ENCODE measurements around the gene ARHGAP26.
A peak's percentile ranks its signal among the peaks of the same experiment; 100 is the strongest.

ARHGAP26 gene

DNA sequence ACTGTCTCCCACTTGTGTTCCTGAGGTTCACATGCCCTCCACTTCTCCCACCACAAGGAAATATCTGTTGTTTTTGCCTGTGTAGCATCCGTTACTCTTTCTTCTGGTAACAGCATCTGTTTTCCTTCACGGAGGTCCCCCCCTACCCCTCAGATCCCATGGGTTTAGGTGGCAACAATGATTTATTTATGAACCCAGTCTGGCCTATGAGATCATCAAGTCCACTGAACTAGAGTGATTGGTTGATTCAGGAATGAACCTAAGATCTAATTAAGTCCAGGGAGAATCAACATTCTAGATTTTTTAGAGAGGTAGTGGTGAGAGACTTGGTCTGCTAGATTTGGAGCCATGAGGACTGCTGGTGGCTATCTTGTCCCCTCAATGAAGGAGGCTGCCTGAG, 466.5 kb downstream of the ARHGAP26 start:
- no peak for DNase-seq

DNA sequence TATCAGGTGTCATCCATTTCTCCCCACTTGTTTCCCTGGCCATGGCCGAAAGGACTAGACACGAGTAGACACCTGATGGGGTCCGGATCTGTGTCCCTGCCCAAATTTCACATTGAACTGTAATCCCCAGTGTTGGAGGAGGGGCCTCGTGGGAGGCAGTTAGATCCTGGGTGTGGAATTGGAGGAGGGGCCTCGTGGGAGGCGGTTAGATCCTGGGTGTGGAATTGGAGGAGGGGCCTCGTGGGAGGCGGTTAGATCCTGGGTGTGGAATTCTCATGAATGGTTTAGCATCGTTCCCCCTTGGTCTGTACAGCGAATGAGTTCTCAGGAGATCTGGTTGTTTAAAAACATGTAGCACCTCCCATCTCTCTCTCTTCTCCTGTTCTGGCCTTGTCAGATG, 467.5 kb downstream of the ARHGAP26 start:
- no peak for DNase-seq

DNA sequence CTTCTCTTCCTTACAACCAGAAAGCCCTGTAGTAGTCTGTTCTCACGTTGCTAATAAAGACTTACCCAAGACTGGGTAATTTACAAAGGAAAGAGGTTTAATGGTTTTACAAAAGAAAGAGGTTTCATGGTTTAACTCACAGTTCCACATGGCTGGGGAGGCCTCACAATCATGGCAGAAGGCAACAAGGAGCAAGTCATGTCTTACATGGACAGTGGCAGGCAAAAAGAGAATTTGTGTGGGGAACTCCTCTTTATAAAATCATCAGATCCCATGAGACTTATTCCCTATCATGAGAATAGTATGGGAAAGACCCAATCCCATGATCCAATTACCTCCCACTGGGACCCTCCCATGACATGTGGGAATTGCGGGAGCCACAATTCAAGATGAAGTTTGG, 468.4 kb downstream of the ARHGAP26 start:
- DNase-seq, result no peak

DNA sequence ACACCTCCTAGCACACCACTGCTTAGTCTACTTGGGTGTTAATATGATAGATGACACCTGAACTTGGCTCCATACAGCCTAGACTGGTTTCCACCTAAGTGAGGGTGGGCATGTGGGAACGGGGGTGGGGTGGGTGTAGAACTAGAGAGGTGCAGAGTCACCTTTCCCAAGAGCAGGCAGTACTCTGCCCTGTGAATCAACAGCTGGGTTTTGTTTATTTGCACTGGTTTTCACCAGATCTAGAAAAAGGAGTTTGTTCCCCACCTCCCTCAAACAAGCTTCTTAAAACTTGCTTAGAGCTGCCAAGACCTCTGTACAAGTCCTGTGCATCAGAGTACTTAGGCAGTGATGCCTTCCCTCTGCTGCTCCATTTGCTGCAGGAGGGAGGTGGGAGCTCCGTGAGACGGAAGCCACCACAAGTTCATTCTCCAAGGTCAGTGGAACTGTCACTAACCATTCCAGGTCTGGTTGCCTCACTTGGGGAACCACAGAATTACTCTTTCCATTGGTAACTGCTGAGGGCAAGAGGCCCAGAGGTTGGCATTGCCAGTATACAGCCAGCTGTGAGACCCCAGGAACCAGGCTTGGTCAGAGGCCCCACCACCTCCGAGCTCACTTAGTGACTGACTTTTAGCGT, 469.8 kb downstream of the ARHGAP26 start:
- DNase-seq, result no peak

DNA sequence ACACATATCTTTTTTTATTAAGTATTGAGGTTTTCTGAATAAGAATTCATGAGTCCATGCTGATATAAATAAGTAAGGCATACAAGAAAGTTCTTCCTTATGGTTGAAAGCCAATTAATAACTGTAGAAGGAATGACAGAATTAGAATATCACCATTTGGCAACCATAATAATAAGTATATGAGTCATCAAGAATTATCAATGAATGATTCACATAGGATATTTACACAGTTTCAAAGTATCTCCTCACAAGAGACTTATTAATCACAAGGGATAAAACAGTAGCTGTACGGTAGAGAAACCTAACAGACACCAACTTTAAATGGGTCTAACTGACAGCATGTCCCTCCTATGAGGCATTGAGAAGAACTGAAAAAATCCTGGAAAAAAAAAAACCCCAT, 471.7 kb downstream of the ARHGAP26 start:
- DNase-seq, result no peak

DNA sequence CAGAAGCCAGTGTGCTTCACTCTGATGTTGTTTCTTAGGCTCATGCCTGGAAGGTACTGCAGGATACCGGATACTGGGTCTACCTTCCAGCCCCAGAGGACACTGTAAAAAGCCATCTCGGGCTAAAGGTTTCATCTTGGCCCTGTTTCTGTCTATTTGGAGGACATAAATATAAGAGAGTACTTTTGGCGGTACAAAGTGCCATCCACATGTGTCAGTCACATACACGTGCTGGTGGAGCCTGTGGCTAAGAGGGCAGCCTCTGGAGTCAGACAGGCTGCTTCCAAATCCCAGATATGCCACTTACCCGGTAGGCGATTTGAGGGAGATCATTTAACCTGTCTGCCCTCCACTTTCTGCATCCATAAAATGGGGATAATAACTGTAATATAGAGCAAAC, 472.9 kb downstream of the ARHGAP26 start:
- DNase-seq, result no peak

DNA sequence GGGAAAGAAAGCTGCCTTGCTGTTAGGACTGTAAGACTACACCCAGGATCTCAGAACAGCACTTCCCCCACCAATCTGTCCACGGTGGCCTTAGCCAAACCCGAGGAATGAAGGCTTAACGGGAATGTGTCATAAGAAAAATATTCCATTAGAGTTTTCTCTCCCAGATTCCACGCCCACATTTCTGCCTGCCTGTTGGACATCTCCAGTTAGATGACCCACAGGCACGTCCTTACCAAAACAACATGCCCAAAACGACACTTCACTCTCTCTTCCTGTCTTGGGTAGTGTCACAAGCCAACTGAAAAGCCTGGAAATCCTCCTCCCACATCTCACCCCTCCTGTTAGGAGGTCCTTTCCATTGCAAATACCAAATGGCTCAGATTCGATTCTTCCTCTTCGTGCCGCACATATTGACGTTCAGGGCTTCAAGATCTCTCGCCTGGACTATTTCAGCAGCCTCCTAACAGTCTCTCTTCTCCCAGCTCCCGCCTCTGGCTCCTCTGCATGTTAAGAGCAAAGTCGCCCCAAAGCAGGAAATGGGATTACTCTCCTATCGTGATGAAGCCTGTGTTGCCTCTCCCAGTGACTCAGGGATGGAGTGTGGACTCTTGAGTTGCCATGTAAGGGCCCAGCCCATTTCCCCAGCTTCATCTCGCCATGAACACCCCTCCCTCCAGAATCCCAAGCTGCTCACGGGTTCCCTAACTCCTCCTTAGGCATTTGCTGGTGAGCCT, 474.0 kb downstream of the ARHGAP26 start:
- DNase-seq, result peak in 1 of 2 experiments; percentile 28

DNA sequence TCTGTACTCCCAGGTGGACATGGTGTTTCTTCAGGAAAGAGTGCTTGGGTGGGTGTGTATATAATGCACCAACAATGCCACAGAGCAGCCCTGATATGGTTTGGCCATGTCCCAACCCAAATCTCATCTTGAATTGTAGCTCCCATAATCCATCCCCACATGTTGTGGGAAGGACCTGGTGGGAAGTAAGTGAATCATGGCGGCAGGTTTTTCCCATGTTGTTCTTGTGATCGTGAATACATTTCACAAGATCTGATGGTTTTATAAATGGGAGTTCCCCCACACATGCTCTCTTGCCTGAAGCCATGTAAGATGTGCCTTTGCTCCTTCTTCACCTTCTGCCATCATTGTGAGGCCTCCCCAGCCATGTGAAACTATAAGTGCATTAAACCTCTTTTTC, 474.8 kb downstream of the ARHGAP26 start:
- peak in 1 of 2 experiments; percentile 4 for DNase-seq

DNA sequence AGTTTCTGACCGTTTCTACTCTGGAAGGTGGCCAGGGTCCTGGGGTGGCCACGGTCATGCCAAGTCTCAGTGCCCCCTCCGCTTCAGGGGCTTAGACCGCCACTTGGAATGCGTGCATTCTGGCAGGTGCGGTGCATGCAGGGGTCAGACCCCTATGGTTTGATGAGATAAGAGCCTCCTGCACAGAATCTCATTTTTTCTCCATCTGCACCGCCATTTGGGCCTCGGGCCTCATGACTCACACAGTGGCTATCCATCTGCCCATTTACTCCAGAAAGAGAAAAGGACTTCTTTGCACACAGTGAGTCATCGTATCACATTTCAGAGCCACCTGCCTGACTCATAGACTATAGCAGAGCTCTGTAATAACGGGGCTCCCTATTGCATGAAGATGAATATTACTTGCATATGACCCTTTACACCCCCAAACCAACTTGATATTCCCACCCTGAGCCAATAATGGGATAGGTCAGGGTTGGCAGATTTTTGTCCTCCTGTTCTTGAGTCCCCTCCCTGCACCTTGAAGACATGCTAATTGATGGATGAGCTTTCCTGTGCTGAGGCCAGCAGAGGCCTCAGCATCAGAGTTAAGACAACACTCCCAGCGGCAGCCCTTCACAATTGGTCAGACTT, 475.9 kb downstream of the ARHGAP26 start:
- DNase-seq, result peak; percentile 95 to 98

DNA sequence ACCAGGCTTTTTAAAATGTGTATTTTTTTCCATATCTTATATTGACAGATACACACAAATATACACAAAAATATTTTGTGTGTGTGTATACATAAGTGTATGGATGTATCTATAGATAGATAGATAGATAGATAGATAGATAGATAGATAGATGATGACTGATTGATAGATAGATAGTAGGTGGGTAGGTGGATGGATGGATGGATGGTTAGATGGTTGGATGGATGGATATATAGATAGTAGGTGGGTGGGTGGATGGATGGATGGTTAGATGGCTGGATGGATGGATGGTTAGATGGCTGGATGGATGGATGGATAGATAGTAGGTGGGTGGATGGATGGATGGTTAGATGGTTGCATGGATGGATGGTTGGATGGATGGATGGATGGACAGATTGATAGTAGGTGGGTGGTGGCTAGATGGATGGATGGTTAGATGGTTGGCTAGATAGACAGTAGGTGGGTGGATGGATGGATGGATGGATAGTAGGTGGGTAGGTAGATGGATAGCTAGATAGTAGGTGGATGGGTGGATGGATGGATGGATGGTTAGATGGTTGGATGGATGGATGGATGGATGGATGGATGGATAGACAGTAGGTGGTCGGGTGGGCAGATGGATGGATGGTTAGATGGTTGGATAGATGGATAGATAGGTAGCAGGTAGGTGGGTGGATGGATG, 477.1 kb downstream of the ARHGAP26 start:
- DNase-seq, result no peak

DNA sequence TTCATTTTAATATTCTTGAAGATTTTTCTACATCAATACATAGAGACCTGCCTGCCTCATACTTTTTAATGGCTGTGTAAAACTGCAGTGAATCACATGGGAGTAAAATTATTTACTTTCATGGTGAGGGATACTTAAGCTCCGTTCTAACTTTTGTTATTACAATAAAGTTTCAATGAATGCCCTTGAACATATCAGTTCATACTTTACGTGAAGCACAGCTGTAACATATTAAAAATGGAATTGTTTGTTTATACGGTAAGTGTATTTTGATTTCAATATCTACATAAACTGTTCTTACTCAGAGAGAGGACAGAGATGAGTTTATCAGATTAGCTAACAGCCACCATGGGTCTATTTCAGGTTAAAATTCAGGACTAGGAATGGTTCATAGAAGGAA, 478.2 kb downstream of the ARHGAP26 start:
- DNase-seq, result no peak

DNA sequence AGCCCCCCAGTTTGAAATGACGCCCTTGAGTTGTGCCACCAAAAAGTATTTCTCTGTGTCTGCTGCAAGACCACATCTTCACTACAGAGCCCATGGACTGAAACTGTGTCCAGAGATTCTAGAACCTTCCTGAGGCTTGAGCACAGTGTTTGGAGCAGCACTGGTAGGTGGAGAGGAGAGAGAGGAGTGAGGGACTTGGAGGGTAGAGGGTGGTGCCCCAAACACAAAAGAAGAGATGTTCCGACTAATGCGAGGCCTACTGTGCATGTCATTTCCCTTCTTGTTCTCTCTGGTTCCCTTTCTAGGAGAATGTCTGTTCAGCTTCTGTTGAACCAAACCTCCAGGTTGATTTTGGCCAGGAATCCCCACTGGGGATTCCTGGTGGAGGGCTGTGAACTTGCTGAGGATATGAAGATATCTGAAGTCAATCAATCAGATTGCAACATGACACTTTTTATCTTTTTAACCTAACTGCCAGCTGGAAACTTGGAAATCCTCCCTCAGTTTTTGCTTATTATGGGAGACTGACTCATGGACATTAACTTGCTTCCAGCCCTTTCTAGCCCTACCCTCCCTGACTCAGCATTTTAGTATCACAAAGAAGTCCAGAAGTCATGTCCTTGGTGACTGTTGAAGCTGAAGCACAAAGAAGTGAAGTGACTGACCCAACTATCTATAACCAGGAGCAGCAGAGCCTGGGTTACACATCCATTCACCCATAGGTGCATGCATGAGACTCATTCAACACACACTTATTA, 478.8 kb downstream of the ARHGAP26 start:
- DNase-seq, result no peak

DNA sequence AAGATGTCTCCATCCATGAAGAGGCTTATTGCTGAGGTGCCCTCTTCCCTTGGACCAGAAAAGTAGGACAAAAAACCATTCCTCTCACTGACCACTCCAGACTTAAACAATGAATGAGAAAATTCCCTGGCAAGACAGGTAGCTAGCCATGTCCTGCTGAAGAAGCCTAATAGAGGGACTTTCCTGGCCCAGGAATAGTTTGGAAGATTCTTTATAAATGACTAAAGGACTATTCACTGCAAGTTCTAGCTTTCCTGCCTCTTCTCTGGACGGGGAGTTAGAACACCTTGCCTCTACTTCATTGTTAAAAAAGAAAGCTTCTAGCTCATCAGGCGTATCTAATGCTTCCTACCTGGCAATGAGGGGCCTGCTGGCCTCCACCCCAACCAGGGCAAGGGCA, 479.7 kb downstream of the ARHGAP26 start:
- DNase-seq, result no peak

DNA sequence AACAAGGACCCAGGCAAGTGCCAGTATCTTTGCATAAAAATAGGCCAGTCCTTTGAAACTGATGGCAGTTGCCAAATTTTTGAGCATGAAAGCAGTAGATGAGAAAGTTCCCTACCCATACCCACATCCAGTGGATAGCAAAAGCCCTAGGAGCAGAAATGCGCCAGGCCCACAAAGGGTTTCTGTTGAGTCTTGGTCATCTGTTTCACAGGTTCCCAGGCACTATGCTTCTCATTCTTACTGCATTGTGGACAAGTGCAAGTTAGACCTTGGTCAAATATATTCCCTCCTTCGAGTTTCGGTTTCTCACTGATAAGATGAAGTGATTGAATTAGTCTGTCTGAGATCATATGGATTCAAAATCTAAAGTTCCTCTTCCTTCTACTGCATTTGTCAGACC, 481.0 kb downstream of the ARHGAP26 start:
- DNase-seq, result no peak

DNA sequence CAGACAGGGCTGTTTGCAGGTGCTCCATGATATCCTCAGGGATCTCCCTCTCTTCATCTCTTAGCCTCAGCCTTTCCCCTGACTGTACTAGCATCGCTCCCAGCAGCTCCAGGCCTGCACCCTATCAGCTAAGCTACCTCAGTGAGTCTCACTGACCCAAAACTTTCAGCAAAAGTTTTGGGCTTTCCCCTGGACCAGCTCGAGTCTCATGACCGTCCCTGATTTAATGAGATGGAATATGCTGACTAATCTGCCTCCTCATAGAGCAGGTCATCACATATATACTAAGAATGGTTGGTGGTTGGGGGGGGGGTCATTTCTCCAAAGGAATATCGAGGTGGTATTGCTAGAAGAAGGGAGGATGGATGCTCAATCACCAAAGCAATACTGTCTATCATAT, 481.8 kb downstream of the ARHGAP26 start:
- DNase-seq, result no peak

DNA sequence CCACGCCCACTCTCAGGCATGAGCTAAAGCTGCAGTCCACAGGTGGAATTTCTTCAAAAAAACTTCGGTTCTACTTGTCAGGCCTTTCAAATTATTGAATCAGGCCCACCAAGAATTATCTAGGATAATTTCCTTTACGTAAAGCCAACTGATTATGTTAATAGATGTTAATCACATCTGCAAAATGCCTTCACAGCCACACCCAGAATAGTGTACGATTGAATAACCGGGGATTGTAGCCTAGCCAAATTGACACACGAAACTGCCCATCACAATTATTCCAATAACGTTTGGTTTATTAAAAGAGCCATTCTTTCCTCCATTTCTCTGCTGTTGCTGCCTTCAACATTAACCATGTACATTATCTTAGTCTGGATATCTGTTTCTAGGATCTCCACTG, 484.6 kb downstream of the ARHGAP26 start:
- DNase-seq, result no peak

DNA sequence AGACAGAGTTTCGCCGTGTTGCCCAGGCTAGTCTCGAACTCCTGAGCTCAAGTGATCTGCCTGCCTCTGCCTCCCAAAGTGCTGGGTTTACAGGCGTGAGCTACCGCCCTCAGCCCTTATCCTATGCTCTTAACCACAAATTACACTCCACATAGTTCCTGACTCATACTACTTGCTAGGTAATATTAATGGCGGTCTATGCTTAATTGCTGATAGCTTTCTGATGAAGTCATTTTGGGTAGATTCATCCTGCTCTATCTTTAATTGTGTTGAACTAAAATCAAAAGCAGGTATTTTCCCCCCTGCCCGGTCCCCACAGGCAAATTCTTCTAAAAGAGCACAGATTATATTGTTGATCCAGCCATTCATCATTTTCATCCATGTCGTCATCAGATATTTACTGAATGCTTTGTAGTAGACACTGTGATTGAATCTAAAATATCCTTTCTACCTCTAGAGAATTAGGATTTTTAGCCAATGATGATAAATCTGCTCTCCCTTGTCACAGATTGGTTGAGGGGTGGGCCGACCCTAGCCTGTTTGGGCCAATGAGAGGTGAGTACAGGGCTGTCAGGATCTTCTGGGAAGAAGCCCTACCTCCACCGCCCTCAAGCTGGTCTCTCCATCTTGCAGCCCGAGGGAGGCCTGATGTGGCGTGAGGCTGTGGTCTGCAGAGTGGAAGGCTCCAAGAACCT, 488.5 kb downstream of the ARHGAP26 start:
- DNase-seq, result no peak

DNA sequence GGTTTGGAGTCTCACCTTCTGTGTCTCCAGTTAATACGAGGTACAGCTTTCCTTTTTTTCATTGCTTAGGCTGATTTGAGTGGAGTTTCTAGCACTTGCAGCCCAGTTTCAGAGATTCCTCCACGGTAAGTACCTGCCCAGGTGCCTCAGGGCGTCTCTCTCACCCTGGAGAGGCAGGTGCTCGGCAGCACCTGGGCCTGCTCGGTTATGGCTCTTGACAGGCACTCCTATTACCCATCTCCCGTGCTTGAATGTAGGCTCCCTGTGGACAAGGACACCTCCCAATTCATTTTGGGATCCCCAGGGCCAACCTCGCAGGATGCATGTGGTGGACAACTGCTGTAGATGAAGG, 489.1 kb downstream of the ARHGAP26 start:
- DNase-seq, result no peak

DNA sequence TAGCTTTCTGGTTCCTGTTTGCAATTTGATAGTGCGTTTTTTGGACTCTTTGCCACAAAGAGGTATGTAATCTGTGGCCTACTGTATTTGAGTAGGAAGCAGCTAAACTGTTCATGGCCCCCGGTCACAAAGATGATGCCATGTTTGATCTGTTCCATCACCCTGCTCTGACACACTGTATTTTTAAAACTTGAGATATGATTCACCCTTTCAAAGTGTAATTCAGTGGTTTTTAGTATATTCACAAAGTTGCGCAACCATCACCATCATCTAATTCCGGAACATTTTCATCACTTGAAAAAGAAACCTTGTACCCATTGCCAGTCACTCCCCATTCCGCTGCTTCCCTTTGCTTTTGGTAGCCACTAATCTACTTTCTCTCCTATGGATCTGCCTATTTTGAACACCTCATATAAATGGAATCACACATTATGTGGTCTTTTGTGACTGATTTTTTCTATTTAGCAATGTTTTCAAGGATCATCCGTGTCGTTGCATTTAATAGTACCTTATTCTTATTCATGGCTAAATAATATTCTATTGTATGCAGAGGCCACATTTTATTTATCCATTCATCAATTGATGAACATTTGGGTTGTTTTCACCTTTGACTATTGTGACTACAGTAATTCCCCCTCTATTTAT, 491.7 kb downstream of the ARHGAP26 start:
- no peak for DNase-seq

DNA sequence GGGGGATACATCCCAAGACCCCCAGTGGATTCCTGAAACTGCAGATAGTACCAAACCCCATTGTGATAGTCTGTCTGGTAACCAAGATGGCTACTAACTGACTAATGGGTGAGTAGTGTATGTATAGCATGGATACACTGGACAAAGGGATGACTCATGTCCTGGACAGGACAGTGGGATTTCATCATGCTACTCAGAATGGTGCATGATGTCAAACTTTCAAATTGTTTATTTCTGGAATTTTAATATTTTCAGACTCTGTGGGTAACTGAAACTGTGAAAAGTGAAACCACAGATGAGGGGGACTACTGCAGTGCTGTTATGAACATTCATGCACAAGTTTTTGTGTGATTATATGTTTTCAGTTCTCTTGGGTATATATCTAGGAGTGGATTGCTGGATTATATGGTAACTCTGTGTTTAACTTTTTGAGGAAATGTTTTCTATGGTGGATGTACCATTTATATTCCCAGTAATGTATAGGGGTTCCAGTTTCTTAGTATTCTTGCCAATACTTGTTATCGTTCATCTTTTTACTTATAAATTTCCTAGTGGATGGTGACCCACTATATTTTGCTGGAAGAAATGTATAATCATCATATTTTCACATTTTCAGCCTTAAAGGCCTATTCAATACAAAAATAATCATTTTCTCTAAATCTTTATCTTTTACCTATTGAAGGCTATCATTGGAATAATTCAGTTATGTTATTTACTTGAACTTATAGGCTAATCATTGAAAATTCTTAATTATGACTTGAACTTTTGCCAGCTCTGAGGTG, 492.4 kb downstream of the ARHGAP26 start:
- DNase-seq, result no peak

DNA sequence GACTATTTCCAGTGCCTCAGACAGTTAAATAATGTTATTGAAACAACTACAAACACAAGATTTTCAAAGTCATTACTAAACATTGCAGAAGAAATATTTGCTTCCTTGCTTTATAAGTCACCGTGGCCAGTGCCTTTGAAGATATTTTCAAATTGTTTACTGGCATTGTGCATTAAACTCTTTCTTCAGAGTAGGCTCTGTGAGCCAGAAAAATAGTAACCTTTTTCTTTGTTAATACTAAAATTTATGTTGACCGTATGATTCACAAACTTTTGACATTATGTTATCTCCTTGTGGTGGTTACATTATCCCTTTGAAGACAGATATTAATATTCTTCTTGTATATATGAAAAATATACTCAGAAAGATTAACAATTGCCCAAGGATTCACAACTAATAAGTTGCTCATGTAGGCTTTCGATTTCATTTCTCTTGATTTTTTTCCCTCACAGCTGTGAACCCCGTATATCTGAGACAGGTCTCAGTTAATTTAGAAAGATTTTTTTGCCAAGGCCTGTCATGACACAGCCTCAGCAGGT, 493.2 kb downstream of the ARHGAP26 start:
- DNase-seq, result no peak

Measured in NCI-H524 (cell line).